Bronchial epithelial cell (primary cell): Measurements from ENCODE around the gene ECI1. TPM values are rescaled to one million over a fixed set of nuclear protein-coding genes. Genes with fewer than 3 reads are reported as not detected.
A peak's percentile ranks its signal among the peaks of the same experiment; 100 is the strongest.

Experiments
- DNase-seq: peaks from one replicate; pipeline ENCODE4 v3.0.0-alpha.2; 2010; ENCODE audit warnings: low read depth
- FAIRE-seq: peaks from 2 replicates; lab custom pipeline; 2011; peaks lifted over from hg19 to GRCh38; lab: Jason Lieb, UNC
- H3K27me3 ChIP-seq: 2 replicates; pipeline ENCODE4 v1.5.1; 2011; ENCODE audit warnings: low read length; ENCODE audit not compliant: control insufficient read depth, insufficient read depth
- H3K36me3 ChIP-seq: 2 replicates; pipeline ENCODE4 v1.5.1; 2011; ENCODE audit warnings: low read length; ENCODE audit not compliant: control insufficient read depth, insufficient read depth
- H3K4me3 ChIP-seq: 2 replicates; pipeline ENCODE4 v1.5.1; 2011; ENCODE audit warnings: mild to moderate bottlenecking, low read depth, low read length, control low read depth
- total RNA-seq: library from RNA; depleted of rRNA; stranded (reverse); fragments of >200 nt; gene quantifications from 2 replicates; pipeline ENCODE4 v1.2.1, GENCODE V29; 2014
- TF ChIP-seq, protein P1 (sequence below): IDR thresholded peaks from 2 replicates; pipeline ENCODE4 v1.5.1; 2011; ENCODE audit warnings: mild to moderate bottlenecking, moderate library complexity, low read length, control low read depth, inconsistent platforms; ENCODE audit not compliant: insufficient read depth, severe bottlenecking

The ECI1 gene
- total RNA-seq, 1 donor from 2014 or later: 140 TPM

- DNase-seq: no peak
- Histone ChIP-seq H3K27me3 (peaks cover 16% of the 10 kb centered on the region), H3K4me3 (peak overlapping the region; percentile 10), H3K36me3 (peaks cover 20% of the 10 kb centered on the region)
- TF ChIP-seq, protein P1, sequence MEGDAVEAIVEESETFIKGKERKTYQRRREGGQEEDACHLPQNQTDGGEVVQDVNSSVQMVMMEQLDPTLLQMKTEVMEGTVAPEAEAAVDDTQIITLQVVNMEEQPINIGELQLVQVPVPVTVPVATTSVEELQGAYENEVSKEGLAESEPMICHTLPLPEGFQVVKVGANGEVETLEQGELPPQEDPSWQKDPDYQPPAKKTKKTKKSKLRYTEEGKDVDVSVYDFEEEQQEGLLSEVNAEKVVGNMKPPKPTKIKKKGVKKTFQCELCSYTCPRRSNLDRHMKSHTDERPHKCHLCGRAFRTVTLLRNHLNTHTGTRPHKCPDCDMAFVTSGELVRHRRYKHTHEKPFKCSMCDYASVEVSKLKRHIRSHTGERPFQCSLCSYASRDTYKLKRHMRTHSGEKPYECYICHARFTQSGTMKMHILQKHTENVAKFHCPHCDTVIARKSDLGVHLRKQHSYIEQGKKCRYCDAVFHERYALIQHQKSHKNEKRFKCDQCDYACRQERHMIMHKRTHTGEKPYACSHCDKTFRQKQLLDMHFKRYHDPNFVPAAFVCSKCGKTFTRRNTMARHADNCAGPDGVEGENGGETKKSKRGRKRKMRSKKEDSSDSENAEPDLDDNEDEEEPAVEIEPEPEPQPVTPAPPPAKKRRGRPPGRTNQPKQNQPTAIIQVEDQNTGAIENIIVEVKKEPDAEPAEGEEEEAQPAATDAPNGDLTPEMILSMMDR: no peak
- no peak for FAIRE-seq
These were observed 14.3 kb downstream of the ECI1 start for GRCh38 chr16:2237102-2237482.

DNA sequence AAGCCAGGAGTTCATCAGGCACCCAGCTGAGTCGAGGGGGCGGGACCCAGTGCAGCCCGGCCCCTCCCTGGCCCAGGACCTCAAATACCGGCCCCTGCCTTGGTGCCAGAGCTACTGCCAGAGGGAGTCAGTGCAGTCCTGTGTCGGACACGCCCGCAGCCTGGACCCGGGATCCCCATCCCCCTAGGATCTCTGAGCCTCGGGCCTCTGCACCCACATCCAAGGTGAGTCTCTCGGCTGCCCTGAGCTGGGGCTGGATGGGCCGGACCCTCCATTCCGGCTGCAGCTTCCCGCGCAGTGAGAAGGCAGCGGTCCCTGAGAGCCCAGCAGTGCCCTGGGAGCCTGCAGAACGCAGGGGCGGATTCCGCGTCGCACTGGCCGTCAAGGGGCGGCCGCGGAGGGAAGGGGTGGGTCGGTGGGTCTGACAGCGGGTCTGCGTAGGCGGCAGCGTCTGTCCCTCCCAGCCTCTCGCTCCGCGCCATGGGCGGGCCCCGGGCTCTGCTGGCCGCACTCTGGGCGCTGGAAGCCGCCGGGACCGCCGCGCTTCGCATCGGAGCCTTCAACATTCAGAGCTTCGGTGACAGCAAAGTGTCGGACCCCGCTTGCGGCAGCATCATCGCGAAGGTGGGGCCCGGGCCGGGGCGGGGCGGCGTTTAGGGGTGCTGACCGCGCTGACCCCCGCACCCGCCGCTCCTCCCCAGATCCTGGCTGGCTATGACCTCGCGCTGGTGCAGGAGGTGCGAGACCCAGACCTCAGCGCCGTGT, 14.9 kb downstream of the ECI1 start, which contains the start of gene DNASE1L2:
Gene DNASE1L2, plus strand, starts transcription at position 108 of the 765 bp plus-strand sequence. Its CDS starts 373 bp downstream, at position 481.
- Histone ChIP-seq H3K36me3 (peaks cover 25% of the 10 kb centered on the region), H3K27me3 (peaks cover 16% of the 10 kb centered on the region), H3K4me3 (peak within 1 kb of the TSS; percentile 10)
- no peak for FAIRE-seq
- TF ChIP-seq, protein P1: no peak
- no peak for DNase-seq

GRCh38 chr16:2235695-2236336, 15.6 kb downstream of the ECI1 start:
- Histone ChIP-seq H3K36me3 (peaks cover 26% of the 10 kb centered on the region), H3K4me3 (no peak overlapping the region), H3K27me3 (peaks cover 16% of the 10 kb centered on the region)
- DNase-seq: no peak
- FAIRE-seq: no peak
- TF ChIP-seq, protein P1: no peak

- TF ChIP-seq, protein P1: no peak
- FAIRE-seq (no peak), DNase-seq (no peak)
- Histone ChIP-seq H3K27me3 (peaks cover 16% of the 10 kb centered on the region), H3K4me3 (no peak overlapping the region), H3K36me3 (peaks cover 26% of the 10 kb centered on the region)
These were observed 16.1 kb downstream of the ECI1 start for GRCh38 chr16:2235234-2235651.

GRCh38 chr16:2234813-2235170, 16.6 kb downstream of the ECI1 start:
- no peak for FAIRE-seq
- Histone ChIP-seq H3K27me3 (peaks cover 16% of the 10 kb centered on the region), H3K4me3 (no peak overlapping the region), H3K36me3 (peaks cover 26% of the 10 kb centered on the region)
- TF ChIP-seq, protein P1: no peak
- DNase-seq: no peak
